A549 (cell line): ENCODE measurements around the gene ARHGAP12.

Experiments used
- POLR2A ChIP-seq: IDR thresholded peaks from 2 replicates; pipeline ENCODE4 v1.6.1; 2012; ENCODE audit warnings: mild to moderate bottlenecking, low read length
- TF ChIP-seq, protein P1 (sequence below): fragments of 150-350 bp; IDR thresholded peaks from 2 replicates; pipeline ENCODE4 v1.6.1; 2014; ENCODE audit warnings: low read depth, mild to moderate bottlenecking, low read length

DNA sequence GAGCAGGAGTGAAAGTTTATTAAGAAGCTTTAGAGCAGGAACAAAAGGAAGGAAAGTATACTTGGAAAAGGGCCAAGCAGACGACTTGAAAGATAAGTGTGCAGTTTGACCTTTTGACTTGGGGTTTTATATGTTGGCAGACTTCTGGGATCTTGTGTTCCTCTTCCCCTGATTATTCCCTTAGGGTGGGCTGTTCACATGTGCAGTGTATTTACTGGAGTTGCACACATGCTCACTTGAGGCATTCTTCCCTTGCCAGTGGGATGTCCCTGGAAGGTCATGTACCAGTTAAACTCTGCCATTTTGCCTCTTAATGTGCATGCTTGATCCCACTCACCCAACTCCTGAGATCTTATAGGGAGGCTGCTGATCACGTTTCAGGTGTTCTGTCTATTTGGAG, 23.4 kb upstream of the ARHGAP12 start:
- TF ChIP-seq, protein P1, sequence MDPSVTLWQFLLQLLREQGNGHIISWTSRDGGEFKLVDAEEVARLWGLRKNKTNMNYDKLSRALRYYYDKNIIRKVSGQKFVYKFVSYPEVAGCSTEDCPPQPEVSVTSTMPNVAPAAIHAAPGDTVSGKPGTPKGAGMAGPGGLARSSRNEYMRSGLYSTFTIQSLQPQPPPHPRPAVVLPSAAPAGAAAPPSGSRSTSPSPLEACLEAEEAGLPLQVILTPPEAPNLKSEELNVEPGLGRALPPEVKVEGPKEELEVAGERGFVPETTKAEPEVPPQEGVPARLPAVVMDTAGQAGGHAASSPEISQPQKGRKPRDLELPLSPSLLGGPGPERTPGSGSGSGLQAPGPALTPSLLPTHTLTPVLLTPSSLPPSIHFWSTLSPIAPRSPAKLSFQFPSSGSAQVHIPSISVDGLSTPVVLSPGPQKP = no peak
- no peak for TF ChIP-seq POLR2A
